HL-60/S4 treated with phorbol 12-myristate 13-acetate at 8.2 ng/mL for 4 days and 3 days (cell line): Measurements from ENCODE around the gene ASPN.
"Not testable (repeated sequence)": the region's sequence is repeated elsewhere in the genome, so short reads cannot be mapped to it uniquely, and the experiment has no call there.

Source experiments
- in situ Hi-C: fragments of 300-500 bp; cut with MboI; formaldehyde crosslinking; loops from 2 replicates; pipeline ENCODE4 v1.15.0; 2022; ENCODE audit warnings: low sequenced_read_pairs

Gene ASPN

GRCh38 chr9:92423612-92424011 lies 58.7 kb downstream of the ASPN start:
- in situ Hi-C loops: no loop called here

GRCh38 chr9:92422611-92423338 lies 59.5 kb downstream of the ASPN start:
- in situ Hi-C loops: no loop called here

GRCh38 chr9:92414566-92414965 lies 67.7 kb downstream of the ASPN start:
- in situ Hi-C loops: no loop called here

- in situ Hi-C loops: not testable (repeated sequence)
Observed at GRCh38 chr9:92411157-92411556, 71.1 kb downstream of the ASPN start.

- in situ Hi-C loops: no loop called here
Observed at GRCh38 chr9:92408747-92409478, 73.4 kb downstream of the ASPN start.

GRCh38 chr9:92407818-92408217 lies 74.5 kb downstream of the ASPN start:
- in situ Hi-C loops: no loop called here

GRCh38 chr9:92406477-92406876 lies 75.8 kb downstream of the ASPN start:
- in situ Hi-C loops: no loop called here
